ENCODE results near the gene XBP1.

- TF ChIP-seq POLR2A (IDR thresholded peaks at IDR 0.05) = no peak
- TF ChIP-seq CTCF (IDR thresholded peaks at IDR 0.05) = no peak
These were observed 5.2 kb downstream of the XBP1 start for GRCh38 chr22:28795071-28795693.

Measured in vagina (tissue), 2 donors.